GM19468 (cell line): ENCODE data around the gene GATAD2A.

ENCODE experiments used
- ATAC-seq: cut with Tn5 transposase; IDR thresholded peaks from one replicate; pipeline ENCODE4 v1.9.1; 2021; ENCODE audit warnings: mild to moderate bottlenecking, moderate library complexity, moderate number of reproducible peaks; ENCODE audit not compliant: unreplicated experiment; ENCODE audit errors: extremely low read depth

Gene GATAD2A

DNA sequence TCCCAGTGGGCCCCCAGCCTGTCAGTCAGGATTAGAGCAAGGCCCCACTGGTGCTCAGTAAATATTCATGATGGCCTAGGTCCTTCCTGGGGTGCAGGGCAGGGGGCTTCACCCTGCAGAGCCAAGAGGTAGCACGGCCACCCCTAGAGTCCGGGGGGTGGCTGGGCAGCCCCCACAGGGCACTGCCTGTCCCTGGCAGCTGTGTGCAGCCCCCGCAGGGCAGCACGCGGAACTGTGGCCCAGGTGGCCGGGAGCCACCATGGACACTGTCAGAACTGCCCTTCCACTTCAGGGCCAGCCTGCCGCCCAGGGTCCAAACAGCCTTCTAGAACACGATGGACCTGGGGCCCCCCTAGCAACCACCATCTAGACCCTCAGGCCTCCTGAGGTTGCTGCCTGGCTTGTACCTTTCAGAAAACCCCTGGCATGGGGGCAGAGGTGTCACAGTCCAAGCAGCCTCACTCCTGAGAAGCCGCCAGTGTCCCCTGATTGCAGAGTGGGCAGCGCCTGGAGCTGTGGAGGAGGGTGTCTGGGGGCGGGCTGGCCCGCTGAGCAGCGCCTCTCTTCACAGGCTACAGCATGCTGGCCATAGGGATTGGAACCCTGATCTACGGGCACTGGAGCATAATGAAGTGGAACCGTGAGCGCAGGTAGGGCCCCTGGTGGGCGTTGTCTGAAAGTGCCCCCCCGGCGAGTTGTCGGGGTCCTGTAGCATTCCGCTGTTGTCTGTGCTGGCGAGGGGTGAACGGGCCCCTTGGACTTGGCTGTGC is 120.3 kb downstream of the GATAD2A start:
- no peak for ATAC-seq

DNA sequence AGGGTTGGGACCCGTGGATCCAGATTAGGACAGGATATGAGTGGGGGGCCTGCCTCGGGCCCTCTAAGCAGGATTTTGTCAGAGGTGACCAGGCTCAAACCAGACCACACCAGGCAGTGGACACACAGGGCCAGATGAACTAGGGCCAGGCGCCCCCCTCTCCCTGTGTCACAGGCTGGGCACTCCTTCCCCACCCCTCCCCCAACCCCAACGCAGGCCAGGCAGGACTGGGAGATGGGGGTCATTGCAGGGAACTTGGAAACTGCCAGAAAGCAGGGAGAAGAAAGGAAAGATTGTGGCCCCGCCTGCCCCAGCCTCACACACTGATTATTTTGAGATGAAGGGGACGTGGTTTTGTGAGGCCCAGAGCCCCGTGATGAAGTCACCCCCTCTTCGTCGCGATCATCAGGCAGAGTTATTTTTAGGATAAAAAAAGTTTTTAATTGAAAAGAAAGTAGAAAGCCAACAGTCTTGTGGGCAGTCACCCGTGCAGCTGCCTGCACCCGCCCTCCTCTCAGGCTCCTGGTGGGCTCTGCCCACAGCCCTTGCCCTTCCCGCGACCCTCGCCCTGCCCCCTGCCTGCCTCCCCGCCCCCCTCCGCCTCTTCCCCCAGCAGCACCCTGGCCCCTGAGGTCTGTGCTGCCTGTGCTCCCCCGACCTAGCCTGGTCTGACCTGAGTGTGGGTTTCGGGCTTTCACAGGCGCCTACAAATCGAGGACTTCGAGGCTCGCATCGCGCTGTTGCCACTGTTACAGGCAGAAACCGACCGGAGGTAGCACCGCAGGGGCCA is 121.3 kb downstream of the GATAD2A start:
- ATAC-seq: no peak

DNA sequence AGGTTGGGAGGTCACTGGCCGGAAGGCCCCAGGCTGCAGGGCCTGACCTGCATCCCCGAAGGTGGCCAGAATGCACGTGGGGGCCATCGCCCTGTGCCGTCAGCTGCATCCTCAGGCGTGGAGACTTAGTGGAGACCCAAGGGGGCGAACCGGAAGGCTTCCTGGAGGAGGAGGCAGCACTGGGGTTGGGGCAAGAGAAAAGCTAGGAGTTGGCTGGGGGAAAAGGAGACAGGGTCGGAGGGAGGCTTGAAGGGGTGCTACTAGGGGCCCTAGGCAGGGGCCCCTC is 121.8 kb downstream of the GATAD2A start:
- no peak for ATAC-seq

DNA sequence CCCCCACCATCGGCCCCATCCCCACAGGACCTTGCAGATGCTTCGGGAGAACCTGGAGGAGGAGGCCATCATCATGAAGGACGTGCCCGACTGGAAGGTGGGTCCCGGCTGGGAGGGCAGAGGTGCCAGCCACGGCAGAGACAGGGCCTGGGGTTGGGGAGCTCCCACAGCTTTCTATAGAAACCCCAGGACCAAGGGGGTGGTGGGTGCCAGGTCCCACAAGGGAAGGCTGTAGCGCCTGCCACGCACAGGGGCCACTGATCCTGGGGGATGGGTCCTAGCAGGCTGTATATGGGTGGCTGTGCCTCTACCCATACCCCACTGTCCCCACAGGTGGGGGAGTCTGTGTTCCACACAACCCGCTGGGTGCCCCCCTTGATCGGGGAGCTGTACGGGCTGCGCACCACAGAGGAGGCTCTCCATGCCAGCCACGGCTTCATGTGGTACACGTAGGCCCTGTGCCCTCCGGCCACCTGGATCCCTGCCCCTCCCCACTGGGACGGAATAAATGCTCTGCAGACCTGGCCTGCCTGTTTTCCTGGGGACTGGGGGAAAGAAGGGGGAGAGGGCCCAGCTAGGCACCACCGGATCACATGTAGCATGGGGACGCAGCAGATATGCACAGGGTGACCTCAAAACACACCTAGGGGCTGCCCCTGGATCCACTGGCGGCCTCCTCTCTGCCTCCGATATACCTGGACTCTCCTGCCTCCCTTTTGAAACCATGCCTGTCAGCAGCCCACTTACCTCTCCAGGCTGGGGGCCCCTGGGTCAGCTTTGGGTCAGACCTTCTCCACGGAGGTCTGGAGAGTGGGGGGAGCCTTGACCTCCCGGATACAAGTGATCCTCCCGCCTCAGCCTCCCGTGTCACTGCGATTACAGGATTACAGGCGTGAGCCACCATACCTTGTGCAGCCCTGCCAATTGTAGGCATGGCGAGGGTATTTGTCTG is 122.5 kb downstream of the GATAD2A start:
- no peak for ATAC-seq

DNA sequence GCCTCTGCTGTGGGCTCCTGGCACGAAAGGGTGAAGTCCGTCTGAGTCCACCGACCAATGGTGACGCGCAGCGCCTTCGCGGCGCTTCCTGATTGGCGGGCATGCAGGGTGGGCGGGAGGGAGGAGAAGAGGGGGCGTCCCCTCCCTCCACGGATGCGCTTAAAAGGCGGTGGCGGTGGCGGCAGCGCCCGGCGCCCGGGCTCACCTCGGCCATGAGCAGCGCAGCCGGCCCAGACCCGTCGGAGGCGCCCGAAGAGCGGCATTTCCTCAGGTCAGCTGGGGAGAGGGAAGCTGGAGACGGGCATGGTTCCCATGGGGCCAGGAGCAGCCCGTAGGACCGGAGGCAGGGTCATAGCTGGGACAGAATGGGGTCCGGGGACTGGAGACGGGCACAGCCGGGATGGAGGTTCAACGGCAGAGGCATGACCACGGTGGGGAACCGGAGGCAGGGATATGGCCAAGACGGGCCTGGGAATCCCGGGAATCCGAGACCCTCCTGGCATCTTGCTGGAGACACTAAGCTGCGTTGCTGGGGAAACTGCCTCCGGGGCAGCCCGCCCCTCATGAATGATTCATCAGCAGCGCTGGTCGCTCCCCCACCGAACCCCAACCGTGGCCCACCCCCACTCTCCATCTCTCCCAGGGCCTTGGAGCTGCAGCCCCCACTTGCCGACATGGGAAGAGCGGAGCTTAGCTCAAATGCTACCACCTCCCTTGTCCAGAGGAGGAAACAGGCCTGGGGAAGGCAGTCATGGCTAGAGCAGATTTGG is 123.4 kb downstream of the GATAD2A start, which contains the start of gene YJEFN3:
YJEFN3 (plus strand) TSS at position 191 of the 770 bp plus-strand sequence; CDS start at position 213, 22 bp downstream.
- ATAC-seq: no peak

DNA sequence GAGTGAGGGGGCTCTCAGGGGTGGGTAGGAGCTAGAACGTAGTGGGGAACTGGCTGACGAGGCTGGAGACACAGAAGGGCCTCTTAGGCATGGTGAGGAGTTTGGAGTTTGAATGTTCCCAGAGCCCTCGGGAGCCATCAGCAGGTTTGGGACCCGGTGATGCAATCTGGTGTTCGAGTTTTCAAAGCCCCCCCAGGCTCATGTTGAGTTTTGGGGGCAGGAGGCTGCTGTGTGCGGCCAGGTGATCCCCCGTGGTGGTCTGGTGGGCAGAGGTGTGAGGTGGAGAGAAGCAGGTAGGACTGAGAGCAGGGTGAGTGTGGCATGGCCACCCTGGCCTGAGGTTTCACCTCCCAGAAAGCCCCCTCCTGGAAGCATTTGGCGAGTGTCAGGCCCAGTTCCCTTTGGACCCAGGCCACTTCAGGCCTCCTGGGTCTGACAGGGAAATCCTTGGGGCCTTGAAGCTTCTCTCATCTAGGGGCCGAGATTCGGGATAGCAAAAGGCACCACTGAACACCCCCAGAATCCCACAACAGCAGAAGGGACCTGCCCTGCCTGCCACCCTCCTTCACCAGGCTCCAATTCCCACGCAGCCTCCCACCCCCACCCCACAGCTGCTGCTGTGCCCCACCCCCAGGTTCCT is 124.4 kb downstream of the GATAD2A start:
- ATAC-seq: no peak

DNA sequence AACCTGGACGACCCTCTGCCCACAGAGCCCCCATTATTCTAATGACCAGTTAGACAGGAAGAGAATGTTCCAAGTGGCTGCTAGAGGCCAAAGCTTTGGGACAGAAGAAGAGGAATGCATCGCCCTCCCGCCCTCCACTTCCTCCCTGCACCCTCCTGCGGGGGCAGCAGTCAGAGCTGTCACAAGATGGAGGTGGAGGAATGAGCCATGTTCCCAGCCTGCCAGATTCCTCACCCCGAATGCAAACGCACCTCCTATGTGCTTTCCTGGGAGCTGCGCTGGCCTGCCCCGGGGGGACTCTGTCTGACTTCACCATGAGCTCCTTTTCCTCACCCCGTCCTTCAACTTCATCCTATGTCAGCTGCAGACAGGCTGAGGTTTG is 124.9 kb downstream of the GATAD2A start:
- ATAC-seq: no peak

DNA sequence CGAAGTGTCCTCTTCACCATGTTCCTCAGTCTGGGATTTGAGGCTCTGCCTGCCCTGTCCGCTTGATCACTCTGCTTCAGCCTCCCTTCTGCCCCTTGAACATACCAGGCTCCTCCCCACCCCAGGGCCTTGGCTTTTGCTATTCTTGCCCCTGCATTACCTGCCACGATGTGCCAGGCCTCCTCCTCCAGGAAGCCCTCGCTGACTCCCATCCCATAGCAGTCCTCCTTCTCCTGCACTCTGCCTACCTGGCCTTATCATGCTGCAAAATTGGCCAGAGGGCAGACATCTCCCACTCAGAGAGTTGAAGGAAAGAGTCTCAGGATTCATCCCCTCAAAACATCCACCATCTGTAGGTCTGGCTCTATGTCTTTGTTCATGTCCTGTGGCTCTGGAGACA is 125.4 kb downstream of the GATAD2A start:
- no peak for ATAC-seq

DNA sequence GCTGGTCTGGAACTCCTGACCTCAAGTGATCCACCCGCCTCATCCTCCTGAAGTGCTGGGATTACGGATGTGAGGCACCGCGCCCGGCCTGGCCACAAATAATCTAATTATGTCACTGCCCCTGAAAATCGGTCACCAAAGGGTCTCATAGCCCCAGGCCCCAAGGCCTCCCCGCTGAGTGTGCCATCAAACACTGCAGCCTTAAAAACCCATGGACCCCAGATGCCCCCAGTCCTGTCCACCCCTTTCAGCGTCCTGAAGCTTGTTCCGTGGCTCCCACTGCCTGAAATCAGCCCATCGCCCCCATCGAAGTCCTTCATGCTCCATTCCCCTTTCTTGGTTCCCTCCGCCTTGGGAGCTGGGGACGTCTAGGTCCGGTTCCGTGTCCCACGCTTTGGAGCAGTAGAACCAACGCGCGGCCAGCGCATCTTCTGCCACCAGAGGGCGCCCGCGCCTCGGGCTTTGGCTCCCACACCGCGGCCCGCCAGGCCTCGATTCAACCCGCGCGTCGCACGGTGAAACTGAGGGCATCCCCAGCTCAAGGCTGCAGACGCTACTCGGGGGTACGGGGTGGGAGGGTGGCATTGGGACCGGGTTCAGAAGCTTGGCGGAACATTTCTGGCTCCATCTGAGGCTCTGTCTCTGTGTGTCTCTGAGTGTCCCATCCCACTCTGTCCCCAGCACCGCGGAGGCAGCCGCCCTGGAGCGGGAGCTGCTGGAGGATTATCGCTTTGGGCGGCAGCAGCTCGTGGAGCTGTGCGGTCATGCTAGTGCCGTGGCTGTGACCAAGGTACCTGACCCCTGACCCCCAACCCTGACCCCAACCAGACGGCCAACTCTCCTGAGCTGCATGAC is 126.7 kb downstream of the GATAD2A start:
- ATAC-seq: no peak

DNA sequence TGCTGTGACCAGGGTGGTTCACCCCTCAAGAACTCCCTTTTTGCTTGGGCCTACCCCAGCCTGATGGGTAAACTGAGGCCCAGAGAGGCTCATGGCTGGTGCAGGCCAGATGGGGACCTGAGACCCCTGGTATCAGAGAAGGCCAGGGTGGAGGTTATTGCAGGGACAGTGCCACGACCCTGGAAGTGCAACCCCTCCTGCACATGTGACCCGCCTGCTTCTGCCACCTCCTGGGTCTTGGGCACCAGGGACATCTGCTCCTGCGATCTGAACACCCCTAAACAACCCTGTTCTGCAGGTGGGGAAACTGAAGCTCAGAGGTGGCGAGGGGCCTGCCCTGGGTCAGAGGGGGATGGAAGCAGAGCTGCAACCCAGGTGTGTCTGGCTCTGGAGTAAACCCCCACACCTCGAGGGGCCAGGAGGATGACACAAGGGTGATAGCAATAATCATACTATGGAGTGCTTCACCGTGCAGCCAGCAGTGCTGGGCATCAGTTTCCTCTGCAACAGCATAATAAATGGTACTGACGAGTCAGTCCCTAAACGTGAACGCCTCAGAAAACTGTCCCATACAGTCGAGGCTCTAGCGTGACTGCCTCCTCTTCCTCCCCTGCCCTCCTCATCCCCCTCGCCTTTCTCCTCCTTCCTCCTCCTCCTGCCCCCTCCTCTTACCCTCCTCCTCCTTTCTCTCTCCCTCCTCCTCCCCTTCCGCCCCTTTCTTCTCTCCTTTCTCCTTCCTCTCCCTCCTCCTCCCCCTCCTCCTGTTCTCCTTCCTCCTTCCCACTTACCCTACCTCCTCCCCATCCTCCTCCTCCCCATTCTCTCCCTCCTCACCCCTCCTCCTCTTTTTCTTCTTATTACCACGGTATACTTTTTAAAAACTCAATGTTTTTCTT is 127.6 kb downstream of the GATAD2A start:
- ATAC-seq: no peak

DNA sequence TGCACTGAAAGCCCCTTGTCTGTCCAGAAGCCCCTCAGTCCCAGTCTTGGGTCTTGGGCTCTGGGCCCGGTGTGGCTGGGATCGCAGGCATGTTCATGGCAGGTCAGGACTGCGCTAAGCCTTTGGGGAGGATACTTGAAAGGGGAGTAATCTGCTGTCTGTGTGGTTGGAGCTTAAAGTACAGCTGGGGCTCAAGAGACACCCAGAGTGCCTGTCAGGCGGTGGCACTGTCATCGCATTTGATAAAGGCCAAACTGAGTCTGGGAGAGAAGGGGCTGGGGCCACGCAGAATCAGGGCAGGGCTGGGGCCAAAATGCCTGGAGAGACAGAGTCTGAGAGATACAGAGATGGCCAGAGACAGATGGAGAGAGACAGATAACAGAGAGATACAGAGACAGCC is 128.4 kb downstream of the GATAD2A start:
- no peak for ATAC-seq

DNA sequence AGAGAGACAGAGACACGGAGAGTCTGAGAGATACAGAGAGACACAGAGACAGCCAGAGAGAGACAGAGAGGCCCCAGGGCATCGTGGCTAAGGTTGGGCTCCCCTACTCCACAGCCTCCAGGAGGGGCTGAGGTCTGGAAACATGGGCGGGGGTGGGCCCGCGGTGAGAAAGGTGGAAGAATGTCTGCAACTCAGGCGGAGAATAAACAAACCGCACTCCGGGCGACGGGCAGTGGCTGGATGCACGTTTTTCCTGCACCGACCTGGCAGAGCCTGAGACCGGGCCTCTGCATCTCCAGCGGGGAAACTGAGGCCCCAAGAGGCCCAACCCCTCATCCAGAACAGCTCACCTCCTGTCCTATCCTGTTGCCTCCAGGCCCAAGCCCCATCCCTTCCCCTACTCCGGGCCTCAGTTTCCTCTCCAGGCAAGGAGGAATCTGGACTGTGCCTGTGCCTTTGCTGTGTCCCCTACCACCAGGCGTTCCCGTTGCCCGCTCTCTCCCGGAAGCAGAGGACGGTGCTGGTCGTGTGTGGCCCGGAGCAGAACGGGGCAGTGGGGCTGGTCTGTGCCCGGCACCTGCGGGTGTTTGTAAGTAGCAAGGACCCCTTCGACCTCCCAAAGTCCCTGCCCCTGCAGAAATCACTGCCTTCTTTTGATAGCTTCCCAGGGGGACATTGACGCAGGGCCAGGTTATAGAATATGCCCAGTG is 129.2 kb downstream of the GATAD2A start:
- no peak for ATAC-seq

DNA sequence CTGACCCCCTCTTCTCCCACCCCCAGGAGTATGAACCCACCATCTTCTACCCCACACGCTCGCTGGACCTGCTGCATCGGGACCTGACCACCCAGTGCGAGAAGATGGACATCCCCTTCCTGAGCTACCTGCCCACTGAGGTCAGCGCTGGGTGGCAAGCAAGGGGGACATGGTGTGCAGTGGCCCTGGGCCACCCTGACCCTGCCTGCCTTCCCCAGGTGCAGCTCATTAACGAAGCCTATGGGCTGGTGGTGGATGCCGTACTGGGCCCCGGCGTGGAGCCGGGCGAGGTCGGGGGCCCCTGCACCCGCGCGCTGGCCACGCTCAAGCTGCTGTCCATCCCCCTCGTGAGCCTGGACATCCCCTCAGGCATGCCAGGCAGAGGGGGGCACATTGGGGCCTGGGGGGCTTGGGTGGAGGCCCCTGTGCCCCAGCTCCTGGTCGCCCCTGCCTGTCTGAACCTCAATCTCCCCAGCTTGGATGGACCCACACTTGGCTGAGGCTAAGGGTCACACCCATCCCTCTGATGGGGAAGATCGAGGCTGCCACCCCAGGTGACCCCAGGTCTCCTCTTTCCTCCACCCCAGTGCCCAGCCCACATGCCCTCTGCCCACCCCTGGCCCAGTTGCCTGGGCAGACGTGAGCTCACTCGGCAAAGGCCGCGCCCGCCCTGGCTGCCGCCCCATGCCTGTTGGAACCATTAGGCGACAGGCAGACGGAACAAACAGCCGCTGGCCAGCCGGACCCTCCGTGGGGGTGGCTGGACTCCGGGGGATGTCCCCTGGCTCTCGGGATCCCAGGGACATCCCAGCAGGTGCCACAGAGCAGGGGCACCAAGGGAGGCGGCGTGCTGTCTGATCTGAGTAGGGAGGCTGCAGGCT is 130.1 kb downstream of the GATAD2A start:
- ATAC-seq: no peak

DNA sequence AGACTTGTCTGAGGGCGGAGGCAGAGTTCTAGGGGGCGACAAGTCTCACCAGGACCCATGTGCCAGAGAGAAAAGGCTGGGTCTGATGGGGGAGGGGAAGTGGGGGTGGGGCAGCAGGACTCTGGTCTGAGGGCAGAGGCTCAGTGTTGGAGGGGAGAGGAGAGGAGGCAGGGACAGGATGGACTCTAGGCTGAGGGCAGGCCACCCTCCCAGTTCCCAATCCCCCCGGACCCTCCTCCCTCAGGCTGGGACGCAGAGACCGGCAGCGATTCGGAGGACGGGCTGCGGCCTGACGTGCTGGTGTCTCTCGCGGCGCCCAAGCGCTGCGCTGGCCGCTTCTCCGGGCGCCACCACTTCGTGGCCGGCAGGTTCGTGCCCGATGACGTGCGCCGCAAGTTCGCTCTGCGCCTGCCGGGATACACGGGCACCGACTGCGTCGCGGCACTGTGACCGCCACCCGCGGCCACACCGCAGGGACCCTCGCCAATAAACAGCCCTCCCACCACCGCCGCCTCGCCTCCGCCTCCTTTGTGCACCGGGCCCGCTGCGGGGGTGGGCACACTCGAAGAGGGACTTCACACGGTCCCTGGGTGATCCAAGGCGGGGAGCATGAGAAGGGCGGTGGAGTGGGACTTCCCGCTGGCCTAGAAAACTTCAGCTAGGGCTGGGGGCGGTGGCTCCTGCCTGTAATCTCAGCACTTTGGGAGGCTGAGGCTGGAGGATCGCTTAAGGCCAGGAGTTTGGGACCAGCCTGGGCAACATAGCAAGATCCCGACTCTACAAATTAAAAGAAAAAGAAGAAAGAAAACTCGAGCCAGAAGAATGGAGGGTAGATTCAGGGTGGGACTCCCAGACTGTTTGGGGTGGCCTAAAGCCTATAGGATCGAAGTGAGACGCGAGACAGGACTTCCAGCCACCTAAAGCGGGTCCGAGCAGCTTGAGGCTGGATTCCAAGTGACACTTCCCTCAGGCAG is 131.9 kb downstream of the GATAD2A start:
- ATAC-seq: no peak
